ENCODE measurements around the gene STOML1. TPM values are rescaled to one million over a fixed set of nuclear protein-coding genes. Genes with fewer than 3 reads are reported as not detected.

STOML1 gene
- total RNA-seq, 1 experiment from 2014 or later, result 2.5 TPM

DNA sequence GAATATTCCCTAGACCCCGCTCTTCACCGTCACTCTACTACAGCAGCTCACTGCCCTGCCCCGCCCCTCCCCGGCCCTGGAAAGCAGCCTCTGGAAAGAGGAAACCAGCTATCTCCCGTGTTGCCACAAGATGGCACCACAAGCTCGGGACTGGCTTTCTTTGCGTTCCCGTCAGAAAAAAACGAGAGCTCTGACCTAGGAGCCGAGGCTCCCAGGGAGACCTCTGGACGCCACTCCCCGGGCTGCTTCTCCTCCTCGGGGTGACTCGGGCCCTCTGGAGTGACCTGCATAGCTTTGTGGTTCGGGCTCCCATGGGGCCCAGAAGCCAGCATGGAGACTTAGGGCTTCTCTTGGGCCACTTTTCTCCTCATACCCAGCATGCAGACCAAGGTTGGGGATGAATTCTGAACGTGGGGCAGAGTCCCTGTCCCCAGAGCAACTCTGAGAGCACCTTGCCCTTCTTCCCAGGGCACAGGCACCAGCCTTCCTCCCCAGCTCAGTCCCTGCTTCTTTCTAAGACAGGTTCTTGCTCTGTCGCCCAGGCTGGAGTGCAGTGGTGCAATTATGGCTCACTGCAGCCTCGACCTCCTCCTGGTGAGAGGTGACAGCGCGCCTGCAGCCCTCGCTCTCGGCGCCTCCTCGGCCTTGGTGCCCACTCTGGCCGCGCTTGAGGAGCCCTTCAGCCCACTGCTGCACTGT is 19.0 kb downstream of the STOML1 start:
- Histone ChIP-seq H4K20me1 (ENCODE audit: control insufficient read depth, insufficient read depth, insufficient read length) (no peaks in the 10 kb centered on the region), H3K4me2 (ENCODE audit: insufficient read depth, insufficient read length, low read length) (peak overlapping the region; percentile 13), H3K79me1 (ENCODE audit: insufficient read depth, low read depth, low read length, poor library complexity, severe bottlenecking) (no peaks in the 10 kb centered on the region), H2BK15ac (ENCODE audit: low read depth, low read length) (no peak overlapping the region), H3K9me3 (ENCODE audit: control insufficient read depth, low read depth, low read length) (no peaks in the 10 kb centered on the region), H3K23me2 (ENCODE audit: insufficient read length, low read depth, low read length, poor library complexity, severe bottlenecking) (peaks cover 2% of the 10 kb centered on the region), H4K8ac (replicated peaks; ENCODE audit: insufficient read length, low read depth, low read length) (no peak overlapping the region), H4K91ac (ENCODE audit: insufficient read length, low read depth, low read length) (no peak overlapping the region), H3K79me2 (ENCODE audit: insufficient read depth, low read length) (no peaks in the 10 kb centered on the region), H3K27ac (ENCODE audit: insufficient read length, low read depth, low read length) (no peak overlapping the region), H3K27me3 (ENCODE audit: insufficient read depth, low read length) (no peaks in the 10 kb centered on the region), H3K4ac (ENCODE audit: low read depth, low read length) (no peak overlapping the region), H3K18ac (ENCODE audit: insufficient read length, low read depth, low read length) (no peak overlapping the region), H3T11ph (ENCODE audit: low read length) (no peak overlapping the region), H2BK20ac (ENCODE audit: low read depth, low read length, poor library complexity, severe bottlenecking) (no peak overlapping the region), H4K5ac (ENCODE audit: insufficient read length, low read depth, low read length) (no peak overlapping the region), H3K56ac (ENCODE audit: insufficient read length, low read depth, low read length) (no peak overlapping the region), H2BK5ac (ENCODE audit: insufficient read length, low read length) (no peak overlapping the region), H3K14ac (ENCODE audit: insufficient read depth, low read length) (no peak overlapping the region), H2AFZ (ENCODE audit: low read length) (peak overlapping the region; percentile 56), H2BK120ac (ENCODE audit: low read depth, low read length, poor library complexity, severe bottlenecking) (no peak overlapping the region), H2AK5ac (ENCODE audit: insufficient read length, low read length) (no peak overlapping the region), H2BK12ac (ENCODE audit: insufficient read length, low read depth, low read length) (no peak overlapping the region), H3K4me1 (ENCODE audit: insufficient read depth, low read length) (peaks cover 4% of the 10 kb centered on the region; the same call in 1 of the 2 replicates), H3K9ac (ENCODE audit: extremely low read depth, insufficient read length, low read length) (no peak overlapping the region), H3K23ac (ENCODE audit: insufficient read length, low read depth, low read length) (no peak overlapping the region)
- DNase-seq, result peak; percentile 91
- H3K27ac Mint-ChIP-seq, result no peak overlapping the region
- H3K9me3 Mint-ChIP-seq, result peaks cover 0 to 6% of the 10 kb centered on the region in 2 experiments; a peak in 1 of 5 replicates
- peaks cover 39% of the 10 kb centered on the region for H3K27me3 Mint-ChIP-seq (ENCODE audit: low read depth)
- no peaks in the 10 kb centered on the region; a peak in 1 of 7 replicates for H3K36me3 Mint-ChIP-seq (ENCODE audit: insufficient read depth in 1 of 3, low read depth in 3 of 3)
- H3K4me3 Mint-ChIP-seq, result peak overlapping the region in 1 of 2 experiments; percentile 27; a peak in 1 of 5 replicates
- H3K4me1 Mint-ChIP-seq, result peaks cover 12 to 18% of the 10 kb centered on the region in 2 experiments
- no CpG with 5 or more reads among the region's 26 CpGs for WGBS (ENCODE audit: extremely low coverage, insufficient read length, low lambda C conversion rate)
- TF ChIP-seq, protein P1, sequence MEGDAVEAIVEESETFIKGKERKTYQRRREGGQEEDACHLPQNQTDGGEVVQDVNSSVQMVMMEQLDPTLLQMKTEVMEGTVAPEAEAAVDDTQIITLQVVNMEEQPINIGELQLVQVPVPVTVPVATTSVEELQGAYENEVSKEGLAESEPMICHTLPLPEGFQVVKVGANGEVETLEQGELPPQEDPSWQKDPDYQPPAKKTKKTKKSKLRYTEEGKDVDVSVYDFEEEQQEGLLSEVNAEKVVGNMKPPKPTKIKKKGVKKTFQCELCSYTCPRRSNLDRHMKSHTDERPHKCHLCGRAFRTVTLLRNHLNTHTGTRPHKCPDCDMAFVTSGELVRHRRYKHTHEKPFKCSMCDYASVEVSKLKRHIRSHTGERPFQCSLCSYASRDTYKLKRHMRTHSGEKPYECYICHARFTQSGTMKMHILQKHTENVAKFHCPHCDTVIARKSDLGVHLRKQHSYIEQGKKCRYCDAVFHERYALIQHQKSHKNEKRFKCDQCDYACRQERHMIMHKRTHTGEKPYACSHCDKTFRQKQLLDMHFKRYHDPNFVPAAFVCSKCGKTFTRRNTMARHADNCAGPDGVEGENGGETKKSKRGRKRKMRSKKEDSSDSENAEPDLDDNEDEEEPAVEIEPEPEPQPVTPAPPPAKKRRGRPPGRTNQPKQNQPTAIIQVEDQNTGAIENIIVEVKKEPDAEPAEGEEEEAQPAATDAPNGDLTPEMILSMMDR (conservative IDR thresholded peaks at IDR 0.05), result peak; percentile 85

Measured in H9 (cell line).